ENCODE measurements around the gene GUCY1B1.

- TF ChIP-seq CTCF (IDR thresholded peaks at IDR 0.05 in 8 of 11, conservative IDR thresholded peaks at IDR 0.05 in 3 of 11) (no peak), POLR2A (IDR thresholded peaks at IDR 0.05) (no peak), POLR2AphosphoS5 (IDR thresholded peaks at IDR 0.05) (no peak)
Observed at GRCh38 chr4:155842080-155842479, 83.3 kb downstream of the GUCY1B1 start.

Measured in spleen (tissue), 7 donors.